NCI-H1048 (cell line): ENCODE data around the gene SIM1.

Experiments used
- DNase-seq: peaks from one replicate; lab custom pipeline; 2025; lab: John Stamatoyannopoulos, UW

The SIM1 gene

GRCh38 chr6:100456141-100456907, 8.4 kb downstream of the SIM1 start:
- no peak for DNase-seq

- no peak for DNase-seq
These were observed 9.2 kb downstream of the SIM1 start for GRCh38 chr6:100455230-100456124.

- no peak for DNase-seq
These were observed 10.0 kb downstream of the SIM1 start for GRCh38 chr6:100454551-100455229.

GRCh38 chr6:100453701-100454521, 10.8 kb downstream of the SIM1 start:
- no peak for DNase-seq

- DNase-seq = no peak
These were observed 11.7 kb downstream of the SIM1 start for GRCh38 chr6:100452998-100453397.

- no peak for DNase-seq
These were observed 13.1 kb downstream of the SIM1 start for GRCh38 chr6:100451577-100451976.

- DNase-seq = no peak
These were observed 15.5 kb downstream of the SIM1 start for GRCh38 chr6:100449239-100449691.

GRCh38 chr6:100447900-100448748, 16.6 kb downstream of the SIM1 start:
- DNase-seq = no peak

- DNase-seq = no peak
These were observed 17.4 kb downstream of the SIM1 start for GRCh38 chr6:100447081-100447899.

- no peak for DNase-seq
These were observed 18.3 kb downstream of the SIM1 start for GRCh38 chr6:100446115-100447080.

GRCh38 chr6:100445512-100445911, 19.2 kb downstream of the SIM1 start:
- no peak for DNase-seq

- no peak for DNase-seq
These were observed 23.8 kb downstream of the SIM1 start for GRCh38 chr6:100440935-100441334.

GRCh38 chr6:100435299-100435698, 29.4 kb downstream of the SIM1 start:
- no peak for DNase-seq

GRCh38 chr6:100433726-100434435, 30.8 kb downstream of the SIM1 start:
- no peak for DNase-seq

- DNase-seq = no peak
These were observed 32.6 kb downstream of the SIM1 start for GRCh38 chr6:100432136-100432535.

GRCh38 chr6:100430962-100431361, 33.8 kb downstream of the SIM1 start:
- DNase-seq = no peak

- DNase-seq = no peak
These were observed 37.3 kb downstream of the SIM1 start for GRCh38 chr6:100427452-100427851.
